ENCODE measurements around the gene NAPA. TPM values are rescaled to one million over a fixed set of nuclear protein-coding genes. Genes with fewer than 3 reads are reported as not detected.
A peak's percentile ranks its signal among the peaks of the same experiment; 100 is the strongest.

Gene NAPA
- total and polyA plus RNA-seq, 5 experiments from 2014 or later, result 85.3 to 116 (median 89.6) TPM

- POLR2A ChIA-PET, result interaction anchor here (0.6 kb wide), 1 partner anchor 325 kb away, joined by 4 read pairs; no protein-coding TSS in a partner anchor
- no peak overlapping the region for H3K4me3 Mint-ChIP-seq
- no peaks in the 10 kb centered on the region for H3K36me3 Mint-ChIP-seq
- peaks cover 0 to 4% (median under 1%) of the 10 kb centered on the region in 4 donors for H3K4me1 Mint-ChIP-seq
- no peaks in the 10 kb centered on the region for H3K9me3 Mint-ChIP-seq
- ATAC-seq (no peak), DNase-seq (no peak)
- peaks cover 17 to 60% (median 35%) of the 10 kb centered on the region in 5 donors for H3K27me3 Mint-ChIP-seq
- no peak overlapping the region for H3K27ac Mint-ChIP-seq
Measured at GRCh38 chr19:47464675-47465419, 50.0 kb downstream of the NAPA start.

GRCh38 chr19:47461876-47462275 is 53.0 kb downstream of the NAPA start:
- Mint-ChIP-seq H3K4me1 (peaks cover 0 to 2% (median under 1%) of the 10 kb centered on the region in 4 donors), H3K4me3 (no peak overlapping the region), H3K36me3 (no peaks in the 10 kb centered on the region), H3K27ac (no peak overlapping the region), H3K9me3 (peaks cover 0 to 2% (median 0%) of the 10 kb centered on the region in 9 donors), H3K27me3 (peaks cover 11 to 36% (median 13%) of the 10 kb centered on the region in 5 donors)
- no peak for ATAC-seq
- POLR2A ChIA-PET, result no interaction called here
- no peak for DNase-seq

GRCh38 chr19:47459477-47459876 is 55.4 kb downstream of the NAPA start:
- ATAC-seq (no peak), DNase-seq (no peak)
- POLR2A ChIA-PET, result no interaction called here
- H3K9me3 Mint-ChIP-seq, result peaks cover 0 to 13% (median 8%) of the 10 kb centered on the region in 9 donors
- H3K27ac Mint-ChIP-seq, result no peak overlapping the region
- peaks cover 0 to 4% (median 1%) of the 10 kb centered on the region in 4 donors for H3K4me1 Mint-ChIP-seq
- H3K4me3 Mint-ChIP-seq, result no peak overlapping the region
- peaks cover 0 to 6% (median 0%) of the 10 kb centered on the region in 3 donors for H3K36me3 Mint-ChIP-seq
- peaks cover 20 to 35% (median 26%) of the 10 kb centered on the region in 5 donors for H3K27me3 Mint-ChIP-seq

- Mint-ChIP-seq H3K9me3 (peaks cover 0 to 18% (median 8%) of the 10 kb centered on the region in 9 donors), H3K4me1 (peaks cover 0 to 4% (median 1%) of the 10 kb centered on the region in 4 donors), H3K27ac (no peak overlapping the region), H3K27me3 (peaks cover 20 to 35% (median 25%) of the 10 kb centered on the region in 5 donors), H3K36me3 (peaks cover 0 to 6% (median 0%) of the 10 kb centered on the region in 3 donors), H3K4me3 (no peak overlapping the region)
- ATAC-seq (no peak), DNase-seq (no peak)
- POLR2A ChIA-PET, result no interaction called here
Measured at GRCh38 chr19:47458672-47459071, 56.2 kb downstream of the NAPA start.

- H3K9me3 Mint-ChIP-seq, result peaks cover 0 to 18% (median 8%) of the 10 kb centered on the region in 9 donors
- H3K4me3 Mint-ChIP-seq, result peak overlapping the region in 1 of 10 donors; percentile 41
- ATAC-seq (no peak), DNase-seq (no peak)
- peaks cover 0 to 4% (median 1%) of the 10 kb centered on the region in 4 donors for H3K4me1 Mint-ChIP-seq
- H3K27me3 Mint-ChIP-seq, result peaks cover 17 to 36% (median 25%) of the 10 kb centered on the region in 5 donors
- POLR2A ChIA-PET, result interaction anchor here (0.7 kb wide), 1 partner anchor 10 kb away, joined by 3 read pairs; no protein-coding TSS in a partner anchor
- H3K36me3 Mint-ChIP-seq, result peaks cover 0 to 6% (median 0%) of the 10 kb centered on the region in 3 donors
- H3K27ac Mint-ChIP-seq, result no peak overlapping the region
Measured at GRCh38 chr19:47456721-47457474, 58.0 kb downstream of the NAPA start.

- ATAC-seq (no peak), DNase-seq (no peak)
- Mint-ChIP-seq H3K4me3 (peak overlapping the region in 1 of 10 donors; percentile 38), H3K4me1 (peaks cover 19 to 38% (median 28%) of the 10 kb centered on the region in 4 donors), H3K27me3 (peaks cover 6 to 43% (median 31%) of the 10 kb centered on the region in 5 donors), H3K36me3 (peaks cover 0 to 4% (median 0%) of the 10 kb centered on the region in 3 donors), H3K27ac (no peak overlapping the region), H3K9me3 (peaks cover 0 to 8% (median 3%) of the 10 kb centered on the region in 9 donors)
- POLR2A ChIA-PET, result no interaction called here
Measured at GRCh38 chr19:47450478-47450877, 64.4 kb downstream of the NAPA start.

- Mint-ChIP-seq H3K36me3 (no peaks in the 10 kb centered on the region), H3K4me1 (peaks cover 36 to 59% (median 47%) of the 10 kb centered on the region in 4 donors), H3K9me3 (peaks cover 0 to 3% (median 0%) of the 10 kb centered on the region in 9 donors), H3K27ac (peak overlapping the region in 1 of 10 donors; percentile 92), H3K4me3 (peak overlapping the region in 6 of 10 donors; percentile 5 to 76 (median 42)), H3K27me3 (peaks cover 14 to 48% (median 38%) of the 10 kb centered on the region in 5 donors)
- POLR2A ChIA-PET, result interaction anchor here (1.1 kb wide), 1 partner anchor 12 kb away, joined by 4 read pairs; no protein-coding TSS in a partner anchor
- ATAC-seq, result no peak
- no peak for DNase-seq
Measured at GRCh38 chr19:47448360-47448727, 66.5 kb downstream of the NAPA start.

- POLR2A ChIA-PET, result interaction anchor here (1.0 to 1.1 kb wide), 2 partner anchors 8 to 11 kb away, joined by 3 to 4 read pairs; no protein-coding TSS in a partner anchor
- DNase-seq (peak; percentile 23 to 76 (median 60)), ATAC-seq (peak; percentile 53 to 61)
- Mint-ChIP-seq H3K27ac (peak overlapping the region in 1 of 10 donors; percentile 92), H3K27me3 (peaks cover 16 to 54% (median 44%) of the 10 kb centered on the region in 5 donors), H3K9me3 (peaks cover 0 to 3% (median 0%) of the 10 kb centered on the region in 9 donors), H3K36me3 (no peaks in the 10 kb centered on the region), H3K4me3 (peak overlapping the region in 8 of 10 donors; percentile 56 to 89 (median 77)), H3K4me1 (peaks cover 37 to 64% (median 52%) of the 10 kb centered on the region in 4 donors)
Measured at GRCh38 chr19:47447470-47448359, 67.1 kb downstream of the NAPA start.

GRCh38 chr19:47446534-47447469 is 68.1 kb downstream of the NAPA start:
- ATAC-seq (peak in 1 of 2 donors; percentile 20), DNase-seq (no peak)
- H3K27me3 Mint-ChIP-seq, result peaks cover 16 to 64% (median 49%) of the 10 kb centered on the region in 5 donors
- H3K27ac Mint-ChIP-seq, result peak overlapping the region in 2 of 10 donors; percentile 24 to 71
- POLR2A ChIA-PET, result interaction anchor here (1.0 to 2.0 kb wide), 5 partner anchors 9 to 298 kb away, joined by 3 to 7 read pairs (median 3); partner anchors contain the start of gene NOP53
- peaks cover 37 to 64% (median 53%) of the 10 kb centered on the region in 4 donors for H3K4me1 Mint-ChIP-seq
- H3K9me3 Mint-ChIP-seq, result peaks cover 0 to 3% (median 0%) of the 10 kb centered on the region in 9 donors
- H3K36me3 Mint-ChIP-seq, result no peaks in the 10 kb centered on the region
- peak overlapping the region; percentile 20 to 89 (median 78) for H3K4me3 Mint-ChIP-seq

GRCh38 chr19:47445937-47446402 is 68.9 kb downstream of the NAPA start:
- H3K36me3 Mint-ChIP-seq, result no peaks in the 10 kb centered on the region
- peak overlapping the region; percentile 55 to 91 (median 78) for H3K4me3 Mint-ChIP-seq
- peak overlapping the region in 3 of 10 donors; percentile 71 to 89 (median 88) for H3K27ac Mint-ChIP-seq
- ATAC-seq (peak; percentile 83), DNase-seq (peak; percentile 54 to 86 (median 76))
- H3K9me3 Mint-ChIP-seq, result peaks cover 0 to 3% (median 0%) of the 10 kb centered on the region in 9 donors
- H3K27me3 Mint-ChIP-seq, result peaks cover 20 to 72% (median 53%) of the 10 kb centered on the region in 5 donors
- peaks cover 39 to 64% (median 53%) of the 10 kb centered on the region in 4 donors for H3K4me1 Mint-ChIP-seq
- POLR2A ChIA-PET, result interaction anchor here (0.5 to 2.0 kb wide), 7 partner anchors 9 to 299 kb away, joined by 3 to 7 read pairs (median 3); partner anchors contain the start of gene NOP53
